Osteocyte (in vitro differentiated cells): ENCODE measurements around the gene GRIK4. TPM values are rescaled to one million over a fixed set of nuclear protein-coding genes. Genes with fewer than 3 reads are reported as not detected.

Source experiments
- DNase-seq: peaks from one replicate; pipeline ENCODE4 v3.0.0; 2021; ENCODE audit warnings: mixed read lengths; ENCODE audit not compliant: unreplicated experiment; ENCODE audit errors: extremely low spot score
- H3K27ac Mint-ChIP-seq: one replicate; pipeline ENCODE4 v1.8.0; 2021; ENCODE audit warnings: mild to moderate bottlenecking, mixed read lengths; ENCODE audit not compliant: unreplicated experiment
- H3K27me3 Mint-ChIP-seq: one replicate; pipeline ENCODE4 v1.8.0; 2021; ENCODE audit warnings: mixed read lengths; ENCODE audit not compliant: unreplicated experiment
- H3K36me3 Mint-ChIP-seq: one replicate; pipeline ENCODE4 v1.8.0; 2021; ENCODE audit warnings: mixed read lengths; ENCODE audit not compliant: unreplicated experiment
- H3K4me1 Mint-ChIP-seq: one replicate; pipeline ENCODE4 v1.8.0; 2021; ENCODE audit warnings: mixed read lengths; ENCODE audit not compliant: unreplicated experiment
- H3K4me3 Mint-ChIP-seq: one replicate; pipeline ENCODE4 v1.8.0; 2021; ENCODE audit warnings: mild to moderate bottlenecking, moderate library complexity, mixed read lengths; ENCODE audit not compliant: unreplicated experiment
- H3K9me3 Mint-ChIP-seq: one replicate; pipeline ENCODE4 v1.8.0; 2021; ENCODE audit warnings: mixed read lengths; ENCODE audit not compliant: unreplicated experiment
- total RNA-seq: library from RNA; stranded (reverse); gene quantifications from 2 replicates; pipeline ENCODE4 v1.2.1, GENCODE V29; 2021
- TF ChIP-seq, protein P1 (sequence below): fragments of 200-600 bp; sonication (generic); IDR thresholded peaks from 2 replicates; pipeline ENCODE4 v1.5.0; 2021; ENCODE audit warnings: antibody characterized with exemption, mild to moderate bottlenecking, moderate library complexity

GRIK4 gene
- total RNA-seq, 1 donor from 2014 or later: 0.11 TPM

GRCh38 chr11:120663142-120663541 lies 151.6 kb downstream of the GRIK4 start:
- Mint-ChIP-seq H3K27ac (no peak overlapping the region), H3K36me3 (no peaks in the 10 kb centered on the region), H3K4me1 (no peaks in the 10 kb centered on the region), H3K9me3 (no peaks in the 10 kb centered on the region), H3K4me3 (no peak overlapping the region), H3K27me3 (peaks cover 22% of the 10 kb centered on the region)
- TF ChIP-seq, protein P1, sequence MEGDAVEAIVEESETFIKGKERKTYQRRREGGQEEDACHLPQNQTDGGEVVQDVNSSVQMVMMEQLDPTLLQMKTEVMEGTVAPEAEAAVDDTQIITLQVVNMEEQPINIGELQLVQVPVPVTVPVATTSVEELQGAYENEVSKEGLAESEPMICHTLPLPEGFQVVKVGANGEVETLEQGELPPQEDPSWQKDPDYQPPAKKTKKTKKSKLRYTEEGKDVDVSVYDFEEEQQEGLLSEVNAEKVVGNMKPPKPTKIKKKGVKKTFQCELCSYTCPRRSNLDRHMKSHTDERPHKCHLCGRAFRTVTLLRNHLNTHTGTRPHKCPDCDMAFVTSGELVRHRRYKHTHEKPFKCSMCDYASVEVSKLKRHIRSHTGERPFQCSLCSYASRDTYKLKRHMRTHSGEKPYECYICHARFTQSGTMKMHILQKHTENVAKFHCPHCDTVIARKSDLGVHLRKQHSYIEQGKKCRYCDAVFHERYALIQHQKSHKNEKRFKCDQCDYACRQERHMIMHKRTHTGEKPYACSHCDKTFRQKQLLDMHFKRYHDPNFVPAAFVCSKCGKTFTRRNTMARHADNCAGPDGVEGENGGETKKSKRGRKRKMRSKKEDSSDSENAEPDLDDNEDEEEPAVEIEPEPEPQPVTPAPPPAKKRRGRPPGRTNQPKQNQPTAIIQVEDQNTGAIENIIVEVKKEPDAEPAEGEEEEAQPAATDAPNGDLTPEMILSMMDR: no peak
- no peak for DNase-seq

GRCh38 chr11:120666121-120666639 lies 154.6 kb downstream of the GRIK4 start:
- Mint-ChIP-seq H3K4me3 (no peak overlapping the region), H3K36me3 (no peaks in the 10 kb centered on the region), H3K9me3 (no peaks in the 10 kb centered on the region), H3K27ac (no peak overlapping the region), H3K27me3 (peaks cover 21% of the 10 kb centered on the region), H3K4me1 (no peaks in the 10 kb centered on the region)
- TF ChIP-seq, protein P1: no peak
- no peak for DNase-seq

DNA sequence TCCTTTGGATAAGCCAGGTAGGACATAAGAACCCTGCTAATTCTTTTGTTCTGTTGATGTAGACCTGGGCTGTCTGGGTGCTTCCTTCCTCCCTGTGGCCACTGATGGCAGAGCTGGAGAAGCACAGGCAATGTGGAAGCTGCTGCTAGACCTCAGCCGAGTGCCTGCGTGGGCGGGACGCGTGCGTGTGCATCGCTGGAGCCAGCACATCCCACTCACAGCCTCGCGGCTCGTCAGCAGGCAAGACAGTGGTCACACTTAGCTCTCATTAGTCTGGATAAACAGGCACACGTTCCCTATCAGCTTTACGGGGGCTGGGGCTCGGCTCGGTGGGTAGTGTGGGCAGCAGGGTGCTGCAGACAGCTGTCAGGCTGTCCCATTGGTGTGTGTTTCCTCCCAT lies 155.7 kb downstream of the GRIK4 start:
- no peak overlapping the region for H3K27ac Mint-ChIP-seq
- H3K4me3 Mint-ChIP-seq: no peak overlapping the region
- no peaks in the 10 kb centered on the region for H3K4me1 Mint-ChIP-seq
- TF ChIP-seq, protein P1: no peak
- H3K9me3 Mint-ChIP-seq: no peaks in the 10 kb centered on the region
- peaks cover 21% of the 10 kb centered on the region for H3K27me3 Mint-ChIP-seq
- no peaks in the 10 kb centered on the region for H3K36me3 Mint-ChIP-seq
- no peak for DNase-seq

DNA sequence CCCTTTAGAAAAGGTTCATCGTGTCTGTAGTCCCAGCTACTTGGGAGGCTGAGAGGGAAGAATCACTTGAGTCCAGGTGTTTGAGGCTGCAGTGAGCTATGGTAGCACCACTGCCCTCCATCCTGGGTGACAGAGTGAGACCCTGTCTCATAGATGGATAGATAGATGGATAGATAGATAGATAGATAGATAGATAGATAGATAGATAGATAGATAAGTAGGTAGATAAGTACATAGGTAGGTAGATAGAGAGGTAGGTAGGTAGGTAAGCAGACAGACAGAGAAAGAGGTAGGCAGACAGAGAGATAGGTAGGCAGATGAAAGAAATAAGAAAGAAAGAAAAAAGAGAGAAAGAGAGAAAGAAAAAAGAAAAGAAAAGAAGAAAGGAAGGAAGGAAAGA lies 156.4 kb downstream of the GRIK4 start:
- H3K27ac Mint-ChIP-seq: no peak overlapping the region

DNA sequence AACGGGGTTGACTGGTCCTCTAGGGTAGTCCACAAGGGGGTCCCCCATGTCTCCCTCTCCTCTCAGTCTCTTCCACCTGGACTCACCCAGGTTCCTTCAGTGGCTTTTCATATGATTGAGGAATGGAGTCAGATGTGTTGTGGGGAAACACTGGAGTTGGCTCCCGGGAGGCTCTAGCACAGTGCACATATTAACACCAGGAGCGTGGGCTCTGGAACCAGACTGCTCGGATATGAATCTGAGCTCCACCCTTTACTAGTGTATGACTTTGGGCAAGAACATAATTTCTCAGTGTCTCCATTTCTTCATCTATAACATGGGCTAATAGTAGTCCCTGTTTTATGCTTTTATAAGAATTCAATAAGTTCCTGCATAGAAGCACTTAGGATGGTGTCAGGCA lies 157.0 kb downstream of the GRIK4 start:
- TF ChIP-seq, protein P1: no peak
- peaks cover 10% of the 10 kb centered on the region for H3K27me3 Mint-ChIP-seq

More for the DNA sequence above, 156.4 kb downstream of the GRIK4 start:
- H3K36me3 Mint-ChIP-seq: no peaks in the 10 kb centered on the region
- no peaks in the 10 kb centered on the region for H3K9me3 Mint-ChIP-seq
- TF ChIP-seq, protein P1: no peak
- DNase-seq: no peak
- H3K27me3 Mint-ChIP-seq: peaks cover 16% of the 10 kb centered on the region
- no peak overlapping the region for H3K4me3 Mint-ChIP-seq
- H3K4me1 Mint-ChIP-seq: no peaks in the 10 kb centered on the region

More for the DNA sequence above, 157.0 kb downstream of the GRIK4 start:
- Mint-ChIP-seq H3K4me1 (no peaks in the 10 kb centered on the region), H3K9me3 (no peaks in the 10 kb centered on the region), H3K4me3 (no peak overlapping the region), H3K36me3 (no peaks in the 10 kb centered on the region), H3K27ac (no peak overlapping the region)
- DNase-seq: no peak
